ENCODE results near the gene SELENOW. TPM values are rescaled to one million over a fixed set of nuclear protein-coding genes. Genes with fewer than 3 reads are reported as not detected.
"Not testable (repeated sequence)": the region's sequence is repeated elsewhere in the genome, so short reads cannot be mapped to it uniquely, and the experiment has no call there.

Gene SELENOW
- polyA plus RNA-seq, 1 experiment, result 293 TPM

GRCh38 chr19:47745010-47745901, 33.2 kb upstream of the SELENOW start, which contains the start of gene NOP53:
Gene NOP53, plus strand, starts transcription at chr19:47745546. Its CDS starts 14 bp downstream, at chr19:47745560.
- no peak for TF ChIP-seq CTCF (IDR thresholded peaks at IDR 0.05; ENCODE audit: insufficient read depth, low read depth, low read length)
- H3K4me3 ChIP-seq (ENCODE audit: low read depth, low read length), result peak within 1 kb of the TSS; percentile 83
- peak; percentile 85 for DNase-seq (ENCODE audit: low read depth)
- peaks cover 18% of the 10 kb centered on the region for H3K36me3 ChIP-seq (ENCODE audit: control insufficient read depth, insufficient read depth, low read length)
- ChIA-PET POLR2A (interaction anchor here (0.6 to 1.0 kb wide), 2 partner anchors 22 to 32 kb away, joined by 3 to 5 read pairs; no protein-coding TSS in a partner anchor), CTCF (interaction anchor here (1.3 to 7.2 kb wide), 7 partner anchors 26 to 396 kb away, joined by 3 to 160 read pairs (median 4); partner anchors contain the start of genes DHX34 and EHD2)
- H3K27me3 ChIP-seq (ENCODE audit: control insufficient read depth, insufficient read depth, low read length), result no peaks in the 10 kb centered on the region

- Histone ChIP-seq H3K4me3 (ENCODE audit: low read depth, low read length) (peak overlapping the region; percentile 83), H3K36me3 (ENCODE audit: control insufficient read depth, insufficient read depth, low read length) (peaks cover 21% of the 10 kb centered on the region)
- CTCF ChIA-PET, result interaction anchor here (1.5 to 7.2 kb wide), 4 partner anchors 27 to 312 kb away, joined by 3 to 160 read pairs (median 30); partner anchors contain the start of gene EHD2
- DNase-seq (ENCODE audit: low read depth); POLR2A ChIA-PET; H3K27me3 ChIP-seq (ENCODE audit: control insufficient read depth, insufficient read depth, low read length): not testable (repeated sequence)
These were observed 32.4 kb upstream of the SELENOW start for GRCh38 chr19:47746129-47746528.

- TF ChIP-seq CTCF (IDR thresholded peaks at IDR 0.05; ENCODE audit: insufficient read depth, low read depth, low read length), result no peak
- H3K36me3 ChIP-seq (ENCODE audit: control insufficient read depth, insufficient read depth, low read length), result peaks cover 30% of the 10 kb centered on the region
- no peak for DNase-seq (ENCODE audit: low read depth)
- CTCF ChIA-PET, result no interaction called here
- H3K4me3 ChIP-seq (ENCODE audit: low read depth, low read length), result no peak overlapping the region
- no peaks in the 10 kb centered on the region for H3K27me3 ChIP-seq (ENCODE audit: control insufficient read depth, insufficient read depth, low read length)
- POLR2A ChIA-PET, result no interaction called here
These were observed 29.2 kb upstream of the SELENOW start for GRCh38 chr19:47749326-47749725.

GRCh38 chr19:47750752-47751151, 27.8 kb upstream of the SELENOW start:
- no peak for TF ChIP-seq CTCF (IDR thresholded peaks at IDR 0.05; ENCODE audit: insufficient read depth, low read depth, low read length)
- Histone ChIP-seq H3K36me3 (ENCODE audit: control insufficient read depth, insufficient read depth, low read length) (peaks cover 37% of the 10 kb centered on the region), H3K4me3 (ENCODE audit: low read depth, low read length) (no peak overlapping the region), H3K27me3 (ENCODE audit: control insufficient read depth, insufficient read depth, low read length) (no peaks in the 10 kb centered on the region)
- ChIA-PET POLR2A (no interaction called here), CTCF (interaction anchor here (0.7 to 3.4 kb wide), 4 partner anchors 8 to 37 kb away, joined by 3 to 13 read pairs (median 5); partner anchors contain the start of gene EHD2)
- DNase-seq (ENCODE audit: low read depth), result no peak

GRCh38 chr19:47752440-47753211, 25.9 kb upstream of the SELENOW start:
- ChIA-PET POLR2A (no interaction called here), CTCF (interaction anchor here (1.1 to 3.4 kb wide), 4 partner anchors 9 to 39 kb away, joined by 3 to 13 read pairs (median 5); partner anchors contain the start of gene EHD2)
- no peaks in the 10 kb centered on the region for H3K27me3 ChIP-seq (ENCODE audit: control insufficient read depth, insufficient read depth, low read length)
- DNase-seq (ENCODE audit: low read depth), result no peak
- H3K4me3 ChIP-seq (ENCODE audit: low read depth, low read length), result no peak overlapping the region
- H3K36me3 ChIP-seq (ENCODE audit: control insufficient read depth, insufficient read depth, low read length), result peaks cover 52% of the 10 kb centered on the region
- TF ChIP-seq CTCF (IDR thresholded peaks at IDR 0.05; ENCODE audit: insufficient read depth, low read depth, low read length), result no peak
